ENCODE data around the gene DPF3.

The DPF3 gene

DNA sequence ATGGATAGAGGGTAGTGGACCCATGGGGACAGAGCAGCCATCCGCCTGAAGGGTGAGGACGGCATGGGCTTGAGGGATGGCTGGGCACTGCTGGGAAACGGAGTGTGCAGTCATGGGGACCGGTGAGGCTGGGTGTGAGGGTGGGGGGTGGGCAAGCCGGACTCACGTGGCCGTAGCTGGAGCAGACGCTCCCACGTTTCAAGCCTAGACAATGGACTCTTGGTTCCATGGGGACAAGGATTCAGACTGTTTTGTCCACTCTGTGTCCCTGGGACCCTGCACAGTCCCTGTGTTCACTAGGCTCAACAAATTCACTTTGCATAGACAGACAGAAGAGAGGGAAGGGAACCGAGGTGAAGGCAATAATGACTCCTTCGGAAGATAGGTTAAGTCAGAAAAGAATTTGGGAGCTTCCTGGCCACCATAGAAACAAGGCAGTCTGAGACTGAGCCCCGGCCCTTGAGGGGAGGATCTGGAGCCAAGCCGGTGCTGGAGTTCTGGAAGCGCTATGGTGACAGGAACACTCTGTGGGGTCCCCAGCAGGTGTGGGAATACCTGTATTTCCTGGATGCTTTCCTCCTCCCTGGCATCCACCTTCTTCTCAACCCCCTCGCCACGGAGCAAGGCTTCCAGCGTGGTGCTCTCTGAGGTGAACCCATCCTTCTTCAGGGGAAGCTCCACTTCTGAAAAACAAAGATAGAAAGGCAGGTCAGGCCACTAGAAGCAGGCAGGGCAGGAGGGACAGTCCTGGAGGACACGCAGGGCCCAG lies 162.5 kb downstream of the DPF3 start:
- Histone ChIP-seq H3K4me3 (ENCODE audit: insufficient read depth, low read depth, low read length) (no peak overlapping the region), H3K27me3 (ENCODE audit: control insufficient read depth, insufficient read depth, low read length, poor library complexity, severe bottlenecking) (no peaks in the 10 kb centered on the region), H3K4me1 (ENCODE audit: control insufficient read depth, insufficient read depth, low read length) (no peaks in the 10 kb centered on the region), H3K27ac (ENCODE audit: insufficient read depth, low read depth, low read length, poor library complexity, severe bottlenecking) (no peak overlapping the region), H3K36me3 (ENCODE audit: control insufficient read depth, insufficient read depth, low read length) (no peaks in the 10 kb centered on the region), H3K9me3 (ENCODE audit: control insufficient read depth, low read length) (no peaks in the 10 kb centered on the region)
- WGBS, 2 experiments = 91% methylated on average over 18 of the region's 18 CpGs

DNA sequence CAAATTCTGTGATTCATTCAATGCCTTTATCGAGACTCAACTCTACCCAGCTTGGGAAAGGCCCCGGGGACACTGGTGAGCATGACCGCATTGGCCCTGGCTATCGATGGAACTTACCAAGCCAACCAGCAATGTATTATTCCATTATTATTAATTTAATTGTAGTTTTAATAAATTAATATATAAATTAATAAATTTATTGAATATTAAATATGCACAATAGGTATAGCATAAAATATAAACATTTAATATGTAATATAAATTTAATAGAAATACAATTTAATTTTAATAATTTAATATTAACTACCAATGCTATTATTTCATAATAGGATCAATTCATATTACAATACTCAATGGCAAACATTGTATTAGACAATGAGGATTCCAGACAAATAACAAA lies 163.4 kb downstream of the DPF3 start:
- no peaks in the 10 kb centered on the region for H3K27me3 ChIP-seq (ENCODE audit: control insufficient read depth, insufficient read depth, low read length, poor library complexity, severe bottlenecking)
- H3K9me3 ChIP-seq (ENCODE audit: control insufficient read depth, low read length) = no peaks in the 10 kb centered on the region
- H3K36me3 ChIP-seq (ENCODE audit: control insufficient read depth, insufficient read depth, low read length) = no peaks in the 10 kb centered on the region
- no peak overlapping the region for H3K27ac ChIP-seq (ENCODE audit: insufficient read depth, low read depth, low read length, poor library complexity, severe bottlenecking)
- H3K4me3 ChIP-seq (ENCODE audit: insufficient read depth, low read depth, low read length) = no peak overlapping the region
- 91 to 96% methylated on average over 2 to 4 of the region's 4 CpGs for WGBS, 2 experiments
- no peaks in the 10 kb centered on the region for H3K4me1 ChIP-seq (ENCODE audit: control insufficient read depth, insufficient read depth, low read length)

DNA sequence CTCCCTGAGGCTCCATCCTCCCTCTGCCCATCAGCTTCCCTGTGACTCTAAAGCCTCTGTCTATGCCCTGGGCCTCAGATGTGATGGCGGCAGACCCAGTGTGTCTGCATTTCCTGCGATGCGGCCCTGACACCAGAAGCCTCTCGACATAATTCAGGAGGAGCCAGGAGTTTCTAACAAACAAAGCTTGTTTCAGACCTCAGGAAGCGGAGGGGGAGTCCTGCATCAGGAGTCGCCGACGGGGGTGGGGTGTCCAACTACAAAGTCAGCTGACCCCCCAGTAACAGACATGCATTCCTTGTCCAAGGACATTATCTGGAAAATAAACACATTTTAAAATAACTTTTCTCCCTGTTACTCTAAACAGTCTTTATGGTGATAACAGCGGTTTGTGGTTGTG lies 167.5 kb downstream of the DPF3 start:
- Histone ChIP-seq H3K36me3 (ENCODE audit: control insufficient read depth, insufficient read depth, low read length) (no peaks in the 10 kb centered on the region), H3K27ac (ENCODE audit: insufficient read depth, low read depth, low read length, poor library complexity, severe bottlenecking) (no peak overlapping the region)
- WGBS, 2 experiments = 76 to 84% methylated on average over 8 to 9 of the region's 9 CpGs

DNA sequence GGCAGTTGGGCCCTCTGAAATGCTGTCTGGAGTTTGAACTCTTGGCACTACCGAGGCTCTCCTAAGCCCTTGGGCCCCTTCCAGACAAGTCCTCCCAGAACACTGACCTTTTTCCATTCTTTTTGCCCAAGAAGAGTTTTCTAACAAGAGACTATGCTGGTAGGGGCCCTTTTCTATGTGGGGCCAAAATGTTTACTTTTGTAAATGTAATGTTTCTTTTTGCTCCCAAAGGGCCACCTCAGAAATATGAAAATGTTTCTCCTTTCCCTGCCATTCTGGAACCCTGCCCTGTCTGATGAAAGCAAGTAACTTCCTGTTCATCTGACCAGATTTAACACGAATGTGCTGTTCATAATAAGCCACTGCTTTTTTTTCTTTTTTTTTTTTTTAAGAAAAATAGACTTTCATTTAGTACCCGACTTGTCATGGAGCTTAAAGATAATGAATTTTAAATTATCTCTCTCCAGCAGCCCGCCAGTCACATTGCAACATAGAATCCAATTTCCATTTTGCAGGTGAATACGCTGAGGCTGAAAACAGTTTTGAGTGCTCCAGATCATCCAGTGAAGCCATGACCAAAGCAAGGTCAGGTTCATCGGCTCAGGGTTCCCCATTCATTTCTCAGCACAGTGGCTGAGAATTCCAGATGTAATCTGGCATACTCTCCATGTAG lies 169.9 kb downstream of the DPF3 start:
- no peak overlapping the region for H3K4me3 ChIP-seq (ENCODE audit: insufficient read depth, low read depth, low read length)
- H3K4me1 ChIP-seq (ENCODE audit: control insufficient read depth, insufficient read depth, low read length) = no peaks in the 10 kb centered on the region
- WGBS, 2 experiments = 84 to 91% methylated on average over 6 of the region's 6 CpGs
- H3K27ac ChIP-seq (ENCODE audit: insufficient read depth, low read depth, low read length, poor library complexity, severe bottlenecking) = no peak overlapping the region
- no peaks in the 10 kb centered on the region for H3K27me3 ChIP-seq (ENCODE audit: control insufficient read depth, insufficient read depth, low read length, poor library complexity, severe bottlenecking)
- H3K36me3 ChIP-seq (ENCODE audit: control insufficient read depth, insufficient read depth, low read length) = no peaks in the 10 kb centered on the region
- H3K9me3 ChIP-seq (ENCODE audit: control insufficient read depth, low read length) = no peaks in the 10 kb centered on the region

More for the DNA sequence above, 167.5 kb downstream of the DPF3 start:
- no peak overlapping the region for H3K4me3 ChIP-seq (ENCODE audit: insufficient read depth, low read depth, low read length)
- no peaks in the 10 kb centered on the region for H3K4me1 ChIP-seq (ENCODE audit: control insufficient read depth, insufficient read depth, low read length)
- H3K9me3 ChIP-seq (ENCODE audit: control insufficient read depth, low read length) = no peaks in the 10 kb centered on the region
- no peaks in the 10 kb centered on the region for H3K27me3 ChIP-seq (ENCODE audit: control insufficient read depth, insufficient read depth, low read length, poor library complexity, severe bottlenecking)

DNA sequence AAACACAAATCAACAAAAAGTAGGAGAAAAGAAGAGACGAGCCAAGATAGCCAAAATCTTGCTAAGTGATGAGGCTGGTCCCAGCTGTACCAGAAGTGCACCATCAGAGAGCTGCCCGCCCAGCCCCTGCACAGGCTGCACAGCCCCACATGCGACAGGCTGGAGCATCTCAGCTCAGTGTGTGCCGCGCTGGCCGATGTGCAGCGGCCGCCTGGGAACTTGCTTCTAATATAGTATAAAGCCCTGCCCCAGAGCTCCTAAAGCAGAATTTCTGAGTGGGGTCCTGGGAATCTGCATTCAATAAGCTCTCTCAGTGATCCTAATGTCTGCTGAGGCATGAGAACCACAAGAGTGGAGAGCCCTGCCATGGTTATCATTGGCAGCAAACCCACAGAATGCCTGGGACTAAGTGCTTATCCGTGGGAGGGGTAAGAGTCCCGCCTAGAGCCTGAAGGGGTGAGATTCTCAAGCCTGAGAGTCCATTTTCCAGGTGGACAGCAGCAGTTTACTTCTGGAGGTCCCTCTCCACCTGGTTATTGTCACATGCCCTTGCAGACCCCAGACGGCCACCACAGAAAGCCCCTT lies 171.6 kb downstream of the DPF3 start:
- Histone ChIP-seq H3K4me3 (ENCODE audit: insufficient read depth, low read depth, low read length) (no peak overlapping the region), H3K9me3 (ENCODE audit: control insufficient read depth, low read length) (no peaks in the 10 kb centered on the region), H3K27me3 (ENCODE audit: control insufficient read depth, insufficient read depth, low read length, poor library complexity, severe bottlenecking) (no peaks in the 10 kb centered on the region), H3K27ac (ENCODE audit: insufficient read depth, low read depth, low read length, poor library complexity, severe bottlenecking) (no peak overlapping the region), H3K4me1 (ENCODE audit: control insufficient read depth, insufficient read depth, low read length) (no peaks in the 10 kb centered on the region), H3K36me3 (ENCODE audit: control insufficient read depth, insufficient read depth, low read length) (no peaks in the 10 kb centered on the region)
- WGBS, 2 experiments = 92 to 93% methylated on average over 11 of the region's 11 CpGs

DNA sequence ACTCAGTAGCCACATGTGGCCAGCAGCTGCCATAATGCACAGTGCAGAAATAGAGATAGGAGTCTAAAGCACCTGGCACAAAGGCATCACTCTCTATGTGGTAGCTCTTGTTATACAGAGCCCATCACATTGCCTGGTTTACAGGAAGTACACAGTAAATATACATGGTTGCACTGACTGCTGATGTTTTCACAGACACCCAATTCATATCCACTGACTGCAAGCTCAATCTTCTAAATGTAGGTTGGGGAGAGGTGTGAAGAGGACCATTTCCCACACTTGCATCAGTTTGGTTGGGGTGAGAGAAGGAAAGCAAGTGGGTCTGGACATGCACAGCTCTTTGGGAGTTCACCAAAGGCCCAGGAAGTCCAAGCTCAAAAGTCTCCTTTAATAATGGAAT lies 172.8 kb downstream of the DPF3 start:
- peaks cover under 1% of the 10 kb centered on the region for H3K4me1 ChIP-seq (ENCODE audit: control insufficient read depth, insufficient read depth, low read length)
- no peaks in the 10 kb centered on the region for H3K27me3 ChIP-seq (ENCODE audit: control insufficient read depth, insufficient read depth, low read length, poor library complexity, severe bottlenecking)
- H3K9me3 ChIP-seq (ENCODE audit: control insufficient read depth, low read length) = no peaks in the 10 kb centered on the region
- H3K27ac ChIP-seq (ENCODE audit: insufficient read depth, low read depth, low read length, poor library complexity, severe bottlenecking) = no peak overlapping the region
- H3K36me3 ChIP-seq (ENCODE audit: control insufficient read depth, insufficient read depth, low read length) = no peaks in the 10 kb centered on the region
- no peak overlapping the region for H3K4me3 ChIP-seq (ENCODE audit: insufficient read depth, low read depth, low read length)

DNA sequence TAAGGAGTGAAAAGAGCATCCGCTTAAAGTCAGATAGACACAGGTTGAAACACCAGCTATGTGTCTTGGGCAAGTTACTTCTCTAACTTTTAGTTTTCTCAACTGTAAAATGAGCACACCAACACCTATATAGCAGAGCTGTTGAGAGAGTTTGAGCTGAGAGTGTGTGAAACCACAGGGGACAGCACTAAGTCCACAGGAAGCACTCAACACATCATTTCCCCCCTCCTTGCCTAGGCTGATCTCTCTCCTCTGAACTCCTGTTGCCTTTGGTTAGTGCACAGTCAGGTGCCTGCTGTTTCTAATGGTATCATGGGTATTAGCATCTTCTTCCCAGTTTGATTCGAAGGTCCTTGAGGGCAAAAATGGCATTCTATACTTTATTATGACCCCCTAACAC lies 176.7 kb downstream of the DPF3 start:
- 93% methylated on average over 2 of the region's 2 CpGs for WGBS, 2 experiments
- Histone ChIP-seq H3K4me3 (ENCODE audit: insufficient read depth, low read depth, low read length) (no peak overlapping the region), H3K9me3 (ENCODE audit: control insufficient read depth, low read length) (no peaks in the 10 kb centered on the region), H3K36me3 (ENCODE audit: control insufficient read depth, insufficient read depth, low read length) (no peaks in the 10 kb centered on the region), H3K4me1 (ENCODE audit: control insufficient read depth, insufficient read depth, low read length) (peaks cover 5% of the 10 kb centered on the region), H3K27me3 (ENCODE audit: control insufficient read depth, insufficient read depth, low read length, poor library complexity, severe bottlenecking) (no peaks in the 10 kb centered on the region), H3K27ac (ENCODE audit: insufficient read depth, low read depth, low read length, poor library complexity, severe bottlenecking) (no peak overlapping the region)

DNA sequence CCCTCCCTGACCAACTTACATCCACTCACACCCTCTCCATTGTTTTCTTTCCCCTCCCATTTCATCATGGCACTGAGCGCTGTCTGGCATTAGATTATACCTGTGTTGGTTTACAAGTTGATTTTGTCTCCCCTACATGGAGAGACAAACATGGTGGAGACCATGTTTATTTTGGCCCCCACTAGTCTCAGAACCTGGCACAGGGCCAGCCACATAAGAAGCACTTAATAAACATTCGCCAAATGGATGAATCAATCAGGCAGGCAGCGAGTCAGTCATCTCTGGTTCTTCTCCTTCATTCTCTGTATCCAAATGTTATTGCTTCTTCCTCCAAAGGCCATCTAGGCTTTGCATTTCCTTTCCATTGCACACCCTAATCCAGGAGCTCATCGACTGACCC lies 177.4 kb downstream of the DPF3 start:
- H3K27me3 ChIP-seq (ENCODE audit: control insufficient read depth, insufficient read depth, low read length, poor library complexity, severe bottlenecking) = no peaks in the 10 kb centered on the region
- no peak overlapping the region for H3K27ac ChIP-seq (ENCODE audit: insufficient read depth, low read depth, low read length, poor library complexity, severe bottlenecking)
- peaks cover 5% of the 10 kb centered on the region for H3K4me1 ChIP-seq (ENCODE audit: control insufficient read depth, insufficient read depth, low read length)
- H3K9me3 ChIP-seq (ENCODE audit: control insufficient read depth, low read length) = no peaks in the 10 kb centered on the region
- H3K36me3 ChIP-seq (ENCODE audit: control insufficient read depth, insufficient read depth, low read length) = no peaks in the 10 kb centered on the region
- H3K4me3 ChIP-seq (ENCODE audit: insufficient read depth, low read depth, low read length) = no peak overlapping the region
- 93 to 94% methylated on average over 4 of the region's 4 CpGs for WGBS, 2 experiments

DNA sequence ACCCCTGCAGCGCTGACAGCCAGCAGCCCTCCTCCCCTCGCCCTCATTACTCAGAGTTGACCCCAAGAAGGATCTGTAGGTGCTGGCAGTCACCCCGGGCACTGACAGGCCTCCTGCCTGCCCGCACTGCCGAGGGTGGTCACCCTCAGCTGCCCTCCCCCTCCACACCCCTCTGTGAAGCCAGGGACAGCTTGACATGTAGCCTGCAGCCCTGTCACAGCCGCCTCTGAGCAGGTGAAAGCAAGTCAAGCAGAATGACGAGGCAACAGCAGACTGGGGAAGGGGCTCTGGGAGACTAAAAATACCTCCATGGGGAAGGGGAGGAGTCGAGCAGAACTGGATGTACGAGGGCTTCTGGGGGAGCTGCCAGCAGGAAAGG lies 178.1 kb downstream of the DPF3 start:
- H3K27ac ChIP-seq (ENCODE audit: insufficient read depth, low read depth, low read length, poor library complexity, severe bottlenecking) = no peak overlapping the region
- H3K9me3 ChIP-seq (ENCODE audit: control insufficient read depth, low read length) = no peaks in the 10 kb centered on the region
- peaks cover 5% of the 10 kb centered on the region for H3K4me1 ChIP-seq (ENCODE audit: control insufficient read depth, insufficient read depth, low read length)
- H3K36me3 ChIP-seq (ENCODE audit: control insufficient read depth, insufficient read depth, low read length) = no peaks in the 10 kb centered on the region
- H3K4me3 ChIP-seq (ENCODE audit: insufficient read depth, low read depth, low read length) = no peak overlapping the region
- no peaks in the 10 kb centered on the region for H3K27me3 ChIP-seq (ENCODE audit: control insufficient read depth, insufficient read depth, low read length, poor library complexity, severe bottlenecking)
- WGBS, 2 experiments = 63 to 65% methylated on average over 9 of the region's 9 CpGs

DNA sequence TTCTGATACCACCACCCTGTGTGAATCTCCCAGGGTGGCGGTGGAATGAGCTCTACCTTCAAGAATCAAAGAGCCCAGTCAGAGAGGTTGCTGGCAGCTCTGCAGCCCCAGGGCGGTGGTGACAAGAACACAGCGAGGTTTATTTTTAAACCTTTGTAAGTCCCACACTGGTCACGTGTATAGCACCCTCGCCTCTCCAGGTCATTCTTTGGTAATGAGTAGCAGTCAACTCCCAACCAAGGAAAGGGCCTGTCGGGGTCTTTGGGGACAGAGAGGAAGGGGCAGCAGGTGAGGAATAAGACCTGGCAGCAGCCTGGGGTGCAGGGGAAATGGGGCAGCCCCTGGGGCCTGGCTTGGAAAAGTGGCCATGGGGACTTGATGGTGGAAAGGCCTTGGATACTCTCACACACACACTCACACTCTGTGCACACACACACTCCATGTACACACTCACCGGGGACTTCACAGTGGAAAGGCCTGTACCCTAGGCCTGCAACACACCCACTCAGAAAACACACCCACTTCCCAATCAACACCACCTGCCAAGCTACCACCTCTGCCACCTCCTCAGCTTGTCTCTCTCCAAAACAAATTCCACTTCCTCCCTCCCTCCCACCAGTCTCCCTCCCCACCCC lies 178.6 kb downstream of the DPF3 start:
- peaks cover 5% of the 10 kb centered on the region for H3K4me1 ChIP-seq (ENCODE audit: control insufficient read depth, insufficient read depth, low read length)
- no peak overlapping the region for H3K4me3 ChIP-seq (ENCODE audit: insufficient read depth, low read depth, low read length)
- WGBS, 2 experiments = 91 to 93% methylated on average over 7 of the region's 7 CpGs
- no peaks in the 10 kb centered on the region for H3K36me3 ChIP-seq (ENCODE audit: control insufficient read depth, insufficient read depth, low read length)
- H3K27me3 ChIP-seq (ENCODE audit: control insufficient read depth, insufficient read depth, low read length, poor library complexity, severe bottlenecking) = no peaks in the 10 kb centered on the region
- H3K27ac ChIP-seq (ENCODE audit: insufficient read depth, low read depth, low read length, poor library complexity, severe bottlenecking) = no peak overlapping the region
- H3K9me3 ChIP-seq (ENCODE audit: control insufficient read depth, low read length) = no peaks in the 10 kb centered on the region

Measured in ectodermal cell (in vitro differentiated cells).